Measurements from ENCODE around the gene ERF. TPM values are rescaled to one million over a fixed set of nuclear protein-coding genes. Genes with fewer than 3 reads are reported as not detected.
A peak's percentile ranks its signal among the peaks of the same experiment; 100 is the strongest.

Gene ERF
- total RNA-seq, 1 donor from 2014 or later = 43.1 TPM

GRCh38 chr19:42271045-42271419 lies 16.1 kb upstream of the ERF start:
- peaks cover 11% of the 10 kb centered on the region for H3K79me2 ChIP-seq (ENCODE audit: low read depth)
- peaks cover 6% of the 10 kb centered on the region for H3K36me3 Mint-ChIP-seq
- peaks cover under 1% of the 10 kb centered on the region for H3F3A ChIP-seq (ENCODE audit: low read depth)
- no peak overlapping the region for H3K4me3 ChIP-seq
- H3K4me2 ChIP-seq = no peak overlapping the region
- no peaks in the 10 kb centered on the region for H3K9me3 Mint-ChIP-seq
- no peak overlapping the region for H2AFZ ChIP-seq (replicated peaks)
- no peak for DNase-seq (ENCODE audit: low spot score)
- no peak overlapping the region for H3K9ac ChIP-seq
- H3K27ac Mint-ChIP-seq = peak overlapping the region; percentile 63
- peaks cover 5% of the 10 kb centered on the region for H3K27me3 Mint-ChIP-seq (ENCODE audit: insufficient read depth, low read depth)
- H3K4me1 ChIP-seq = peaks cover 8% of the 10 kb centered on the region
- peaks cover 31% of the 10 kb centered on the region for H3K4me1 Mint-ChIP-seq
- no peaks in the 10 kb centered on the region for H3K27me3 ChIP-seq
- H3K36me3 ChIP-seq = no peaks in the 10 kb centered on the region
- peak overlapping the region; percentile 71 for H3K4me3 Mint-ChIP-seq
- H3K27ac ChIP-seq = no peak overlapping the region
- H4K20me1 ChIP-seq (ENCODE audit: low read depth) = no peaks in the 10 kb centered on the region
- TF ChIP-seq EZH2 (IDR thresholded peaks at IDR 0.05) (no peak), EZH2phosphoT487 (IDR thresholded peaks at IDR 0.05) (no peak), CTCF (IDR thresholded peaks at IDR 0.05) (no peak)
- H3K9me3 ChIP-seq (ENCODE audit: low read depth) = no peaks in the 10 kb centered on the region

GRCh38 chr19:42270346-42271044 lies 15.6 kb upstream of the ERF start:
- Mint-ChIP-seq H3K27me3 (ENCODE audit: insufficient read depth, low read depth) (peaks cover 5% of the 10 kb centered on the region), H3K4me3 (no peak overlapping the region), H3K4me1 (peaks cover 36% of the 10 kb centered on the region), H3K9me3 (no peaks in the 10 kb centered on the region), H3K36me3 (peaks cover 5% of the 10 kb centered on the region), H3K27ac (no peak overlapping the region)
- H3K4me3 ChIP-seq = peak overlapping the region; percentile 91
- H2AFZ ChIP-seq (replicated peaks) = no peak overlapping the region
- H3K4me1 ChIP-seq = peaks cover 8% of the 10 kb centered on the region
- H3K9ac ChIP-seq = peak overlapping the region; percentile 38
- no peaks in the 10 kb centered on the region for H3K27me3 ChIP-seq
- no peak for DNase-seq (ENCODE audit: low spot score)
- peaks cover 5% of the 10 kb centered on the region for H3F3A ChIP-seq (ENCODE audit: low read depth)
- H3K79me2 ChIP-seq (ENCODE audit: low read depth) = peaks cover 11% of the 10 kb centered on the region
- no peaks in the 10 kb centered on the region for H3K9me3 ChIP-seq (ENCODE audit: low read depth)
- H3K36me3 ChIP-seq = no peaks in the 10 kb centered on the region
- H4K20me1 ChIP-seq (ENCODE audit: low read depth) = no peaks in the 10 kb centered on the region
- TF ChIP-seq EZH2 (IDR thresholded peaks at IDR 0.05) = no peak
- TF ChIP-seq CTCF (IDR thresholded peaks at IDR 0.05) = no peak
- no peak for TF ChIP-seq EZH2phosphoT487 (IDR thresholded peaks at IDR 0.05)
- H3K4me2 ChIP-seq = peak overlapping the region; percentile 91
- no peak overlapping the region for H3K27ac ChIP-seq

- H3K27ac Mint-ChIP-seq = peak overlapping the region; percentile 36
- Histone ChIP-seq H3F3A (ENCODE audit: low read depth) (peaks cover 5% of the 10 kb centered on the region), H2AFZ (replicated peaks) (no peak overlapping the region), H4K20me1 (ENCODE audit: low read depth) (no peaks in the 10 kb centered on the region), H3K79me2 (ENCODE audit: low read depth) (peaks cover 11% of the 10 kb centered on the region), H3K27me3 (no peaks in the 10 kb centered on the region), H3K4me1 (peaks cover 8% of the 10 kb centered on the region), H3K9me3 (ENCODE audit: low read depth) (no peaks in the 10 kb centered on the region), H3K27ac (no peak overlapping the region), H3K4me2 (peak overlapping the region; percentile 91), H3K9ac (peak overlapping the region; percentile 38), H3K36me3 (no peaks in the 10 kb centered on the region), H3K4me3 (peak overlapping the region; percentile 91)
- peaks cover 33% of the 10 kb centered on the region for H3K4me1 Mint-ChIP-seq
- no peak overlapping the region for H3K4me3 Mint-ChIP-seq
- peaks cover 2% of the 10 kb centered on the region for H3K36me3 Mint-ChIP-seq
- H3K27me3 Mint-ChIP-seq (ENCODE audit: insufficient read depth, low read depth) = peaks cover 5% of the 10 kb centered on the region
- no peaks in the 10 kb centered on the region for H3K9me3 Mint-ChIP-seq
- TF ChIP-seq CTCF (IDR thresholded peaks at IDR 0.05) (no peak), EZH2phosphoT487 (IDR thresholded peaks at IDR 0.05) (no peak), EZH2 (IDR thresholded peaks at IDR 0.05) (no peak)
- no peak for DNase-seq (ENCODE audit: low spot score)
Observed at GRCh38 chr19:42269478-42270345, 14.8 kb upstream of the ERF start.
